ENCODE measurements around the gene VAMP7.

GRCh38 chrX:155874571-155875244 is 6.4 kb upstream of the VAMP7 start:
- TF ChIP-seq PAX5 (IDR thresholded peaks at IDR 0.05; ENCODE audit: insufficient read depth, low read length, severe bottlenecking) (no peak), POLR2A (IDR thresholded peaks at IDR 0.05; ENCODE audit: low read depth, low read length) (no peak), POLR2AphosphoS5 (IDR thresholded peaks at IDR 0.05; ENCODE audit: low read depth, low read length) (no peak), POU2F2 (IDR thresholded peaks at IDR 0.05; ENCODE audit: low read depth, low read length) (no peak)
